Natural killer cell treated with Interleukin-12 subunit alpha and Interleukin-12 subunit beta and Interleukin-15 and Interleukin-18, amount 100 ng/mL, for 72 hours (primary cell): ENCODE measurements around the gene MVD. TPM values are rescaled to one million over a fixed set of nuclear protein-coding genes. Genes with fewer than 3 reads are reported as not detected.

Source experiments
- ATAC-seq, 2 donors: fragments of 150-1000 bp; cut with Tn5 transposase in 1 of 2; sonication (Bioruptor Pico), chemical (Tn5 transposase) in 1 of 2; 2 replicates each; pipeline ENCODE4 v1.10.0; 2021
- DNase-seq: peaks from one replicate; pipeline ENCODE4 v3.0.0; 2022; ENCODE audit warnings: low spot score
- H3K27ac Mint-ChIP-seq, 2 donors: 1 replicate in 1 of 2; 2 replicates in 1 of 2; pipeline ENCODE4 v1.8.0; 2022; ENCODE audit warnings: mixed read lengths in 2 of 2, mild to moderate bottlenecking in 1 of 2, moderate library complexity in 1 of 2
- H3K27me3 Mint-ChIP-seq, 2 donors: 1 replicate in 1 of 2; 2 replicates in 1 of 2; pipeline ENCODE4 v1.8.0; 2022; ENCODE audit warnings: mixed read lengths in 2 of 2
- H3K36me3 Mint-ChIP-seq: one replicate; pipeline ENCODE4 v1.8.0; 2022; ENCODE audit warnings: mixed read lengths
- H3K4me1 Mint-ChIP-seq, 2 donors: 1 replicate in 1 of 2; 2 replicates in 1 of 2; pipeline ENCODE4 v1.8.0; 2022; ENCODE audit warnings: low read depth in 2 of 2, mixed read lengths in 2 of 2, mild to moderate bottlenecking in 1 of 2
- H3K4me3 Mint-ChIP-seq: one replicate; pipeline ENCODE4 v1.8.0; 2022; ENCODE audit warnings: mixed read lengths
- H3K9me3 Mint-ChIP-seq: 2 replicates; pipeline ENCODE4 v1.8.0; 2022; ENCODE audit warnings: mixed read lengths
- total RNA-seq, 2 donors: library from RNA; stranded (reverse); gene quantifications; one replicate each; pipeline ENCODE4 v1.2.3, GENCODE V29; 2022

The MVD gene
- total RNA-seq, 2 donors from 2014 or later = 77.2 to 124 TPM

GRCh38 chr16:88692861-88693260 lies 30.0 kb upstream of the MVD start:
- ATAC-seq (no peak), DNase-seq (no peak)
- Mint-ChIP-seq H3K27me3 (no peaks in the 10 kb centered on the region), H3K4me1 (peaks cover 4 to 20% of the 10 kb centered on the region in 2 donors), H3K9me3 (no peaks in the 10 kb centered on the region), H3K4me3 (no peak overlapping the region), H3K36me3 (no peaks in the 10 kb centered on the region), H3K27ac (no peak overlapping the region)

- Mint-ChIP-seq H3K27me3 (no peaks in the 10 kb centered on the region), H3K4me1 (peaks cover 4 to 17% of the 10 kb centered on the region in 2 donors), H3K27ac (no peak overlapping the region), H3K4me3 (no peak overlapping the region), H3K9me3 (no peaks in the 10 kb centered on the region), H3K36me3 (no peaks in the 10 kb centered on the region)
- no peak for DNase-seq
- peak; percentile 24 to 52 for ATAC-seq
Observed at GRCh38 chr16:88691924-88692560, 29.2 kb upstream of the MVD start.

- no peak overlapping the region for H3K27ac Mint-ChIP-seq
- peak overlapping the region; percentile 17 for H3K4me3 Mint-ChIP-seq
- peaks cover 4 to 17% of the 10 kb centered on the region in 2 donors for H3K4me1 Mint-ChIP-seq
Observed at GRCh38 chr16:88691129-88691813, 28.4 kb upstream of the MVD start.

GRCh38 chr16:88690341-88691128 lies 27.6 kb upstream of the MVD start:
- no peak for ATAC-seq
- no peaks in the 10 kb centered on the region for H3K36me3 Mint-ChIP-seq
- H3K4me1 Mint-ChIP-seq = peaks cover 4 to 17% of the 10 kb centered on the region in 2 donors
- no peaks in the 10 kb centered on the region for H3K9me3 Mint-ChIP-seq
- H3K4me3 Mint-ChIP-seq = peak overlapping the region; percentile 17
- no peaks in the 10 kb centered on the region for H3K27me3 Mint-ChIP-seq
- no peak overlapping the region for H3K27ac Mint-ChIP-seq
- no peak for DNase-seq

More at GRCh38 chr16:88691129-88691813, 28.4 kb upstream of the MVD start:
- DNase-seq = no peak
- no peaks in the 10 kb centered on the region for H3K27me3 Mint-ChIP-seq
- ATAC-seq = no peak
- H3K36me3 Mint-ChIP-seq = no peaks in the 10 kb centered on the region
- H3K9me3 Mint-ChIP-seq = no peaks in the 10 kb centered on the region

GRCh38 chr16:88688013-88688778 lies 25.3 kb upstream of the MVD start:
- H3K9me3 Mint-ChIP-seq = no peaks in the 10 kb centered on the region
- peaks cover 8 to 23% of the 10 kb centered on the region in 2 donors for H3K4me1 Mint-ChIP-seq
- no peaks in the 10 kb centered on the region for H3K36me3 Mint-ChIP-seq
- no peaks in the 10 kb centered on the region for H3K27me3 Mint-ChIP-seq
- H3K27ac Mint-ChIP-seq = no peak overlapping the region
- DNase-seq (no peak), ATAC-seq (no peak)
- no peak overlapping the region for H3K4me3 Mint-ChIP-seq

GRCh38 chr16:88687676-88688012 lies 24.8 kb upstream of the MVD start:
- no peak overlapping the region for H3K27ac Mint-ChIP-seq

GRCh38 chr16:88687254-88687576 lies 24.3 kb upstream of the MVD start:
- H3K4me3 Mint-ChIP-seq = no peak overlapping the region
- no peaks in the 10 kb centered on the region for H3K27me3 Mint-ChIP-seq
- H3K36me3 Mint-ChIP-seq = no peaks in the 10 kb centered on the region
- peaks cover 12 to 22% of the 10 kb centered on the region in 2 donors for H3K4me1 Mint-ChIP-seq
- no peaks in the 10 kb centered on the region for H3K9me3 Mint-ChIP-seq
- ATAC-seq (no peak), DNase-seq (no peak)
- no peak overlapping the region for H3K27ac Mint-ChIP-seq

More at GRCh38 chr16:88687676-88688012, 24.8 kb upstream of the MVD start:
- Mint-ChIP-seq H3K4me3 (no peak overlapping the region), H3K27me3 (no peaks in the 10 kb centered on the region), H3K9me3 (no peaks in the 10 kb centered on the region), H3K4me1 (peaks cover 8 to 20% of the 10 kb centered on the region in 2 donors), H3K36me3 (no peaks in the 10 kb centered on the region)
- DNase-seq (no peak), ATAC-seq (no peak)

GRCh38 chr16:88686439-88687253 lies 23.8 kb upstream of the MVD start, which contains the start of gene SNAI3:
SNAI3 (minus strand) TSS chr16:88686507; CDS start chr16:88686406, 101 bp downstream.
- Mint-ChIP-seq H3K27ac (no peak within 1 kb of the TSS), H3K36me3 (no peaks in the 10 kb centered on the region), H3K9me3 (no peaks in the 10 kb centered on the region), H3K27me3 (no peaks in the 10 kb centered on the region), H3K4me1 (peaks cover 18 to 20% of the 10 kb centered on the region in 2 donors), H3K4me3 (peak within 1 kb of the TSS; percentile 41)
- DNase-seq (peak; percentile 91), ATAC-seq (peak; percentile 95 to 98)

GRCh38 chr16:88686062-88686438 lies 23.2 kb upstream of the MVD start:
- Mint-ChIP-seq H3K27me3 (no peaks in the 10 kb centered on the region), H3K4me1 (peaks cover 20 to 22% of the 10 kb centered on the region in 2 donors), H3K27ac (no peak overlapping the region), H3K4me3 (peak overlapping the region; percentile 41), H3K9me3 (no peaks in the 10 kb centered on the region), H3K36me3 (no peaks in the 10 kb centered on the region)
- ATAC-seq = peak in 1 of 2 donors; percentile 31
- DNase-seq = no peak

- H3K27ac Mint-ChIP-seq = no peak overlapping the region
- ATAC-seq = no peak
- H3K36me3 Mint-ChIP-seq = no peaks in the 10 kb centered on the region
- no peak for DNase-seq
- H3K4me1 Mint-ChIP-seq = peaks cover 16 to 18% of the 10 kb centered on the region in 2 donors
- no peaks in the 10 kb centered on the region for H3K27me3 Mint-ChIP-seq
- H3K9me3 Mint-ChIP-seq = no peaks in the 10 kb centered on the region
- H3K4me3 Mint-ChIP-seq = peak overlapping the region; percentile 41
Observed at GRCh38 chr16:88685156-88686061, 22.5 kb upstream of the MVD start.

- Mint-ChIP-seq H3K9me3 (no peaks in the 10 kb centered on the region), H3K4me1 (peaks cover 16 to 18% of the 10 kb centered on the region in 2 donors), H3K27ac (no peak overlapping the region), H3K36me3 (no peaks in the 10 kb centered on the region), H3K4me3 (peak overlapping the region; percentile 41), H3K27me3 (no peaks in the 10 kb centered on the region)
- no peak for DNase-seq
- ATAC-seq = no peak
Observed at GRCh38 chr16:88684569-88685155, 21.8 kb upstream of the MVD start.
